OCI-LY3 (cell line): ENCODE data around the gene KLHL25.
"Not testable (repeated sequence)": the region's sequence is repeated elsewhere in the genome, so short reads cannot be mapped to it uniquely, and the experiment has no call there.

Experiments
- H2AFZ ChIP-seq: fragments of 200-600, 300-600 bp; shearing (Covaris generic); 2 replicates; pipeline ENCODE4 v1.6.0; 2014; ENCODE audit warnings: antibody characterized with exemption, low read depth, low read length
- H3K27ac ChIP-seq: fragments of 200-600, 300-600 bp; sonication (generic); 2 replicates; pipeline ENCODE4 v1.5.1; 2014; ENCODE audit warnings: mild to moderate bottlenecking, low read length, moderate library complexity, mixed read lengths
- H3K27me3 ChIP-seq: fragments of 200-600, 300-600 bp; sonication (generic); 2 replicates; pipeline ENCODE4 v1.6.1; 2014; ENCODE audit warnings: low read depth, low read length, mixed read lengths
- H3K36me3 ChIP-seq: fragments of 200-600, 300-600 bp; sonication (generic); replicated peaks from 2 replicates; pipeline ENCODE3; 2014; ENCODE audit warnings: low read depth, low read length, mixed read lengths
- H3K4me1 ChIP-seq: fragments of 300-600, 200-600 bp; sonication (generic); 2 replicates; pipeline ENCODE4 v1.6.1; 2014; ENCODE audit warnings: low read length, mixed read lengths
- H3K4me2 ChIP-seq: fragments of 200-600, 300-600 bp; sonication (generic); 2 replicates; pipeline ENCODE4 v1.6.1; 2014; ENCODE audit warnings: low read length, mixed read lengths
- H3K4me3 ChIP-seq: fragments of 300-600, 200-600 bp; sonication (generic); 2 replicates; pipeline ENCODE4 v1.5.1; 2014; ENCODE audit warnings: antibody characterized with exemption, mild to moderate bottlenecking, low read length, moderate library complexity
- H3K79me2 ChIP-seq: fragments of 300-600, 200-600 bp; shearing (Covaris generic); 2 replicates; pipeline ENCODE4 v1.6.1; 2014; ENCODE audit warnings: mild to moderate bottlenecking, low read length, mixed read lengths
- H3K9ac ChIP-seq: fragments of 300-600, 200-600 bp; shearing (Covaris generic); 2 replicates; pipeline ENCODE4 v1.6.0; 2014; ENCODE audit warnings: mild to moderate bottlenecking, low read length, moderate library complexity
- H3K9me3 ChIP-seq: fragments of 200-600, 300-600 bp; shearing (Covaris generic); 2 replicates; pipeline ENCODE4 v1.6.1; 2014; ENCODE audit warnings: low read length, mixed read lengths; ENCODE audit not compliant: insufficient read depth
- H4K20me1 ChIP-seq: fragments of 200-600, 300-600 bp; sonication (generic); 2 replicates; pipeline ENCODE4 v1.6.1; 2016; ENCODE audit warnings: low read length, mixed read lengths; ENCODE audit not compliant: insufficient read depth
- CTCF ChIP-seq: fragments of 200-600, 300-600 bp; sonication (generic); IDR thresholded peaks from 2 replicates; pipeline ENCODE4 v1.5.1; 2014; ENCODE audit warnings: antibody characterized with exemption, low read length, low read depth
- EZH2phosphoT487 ChIP-seq: fragments of 200-600 bp; shearing (Covaris generic); IDR thresholded peaks from 2 replicates; pipeline ENCODE4 v1.6.1; 2018; ENCODE audit warnings: antibody characterized with exemption, mixed run types, low read depth

Gene KLHL25

GRCh38 chr15:85800478-85801123 lies 5.9 kb upstream of the KLHL25 start:
- no peaks in the 10 kb centered on the region for H3K79me2 ChIP-seq
- H3K27ac ChIP-seq: no peak overlapping the region
- no peak for TF ChIP-seq CTCF
- no peak for TF ChIP-seq EZH2phosphoT487
- peak overlapping the region; percentile 85 for H3K4me2 ChIP-seq
- no peaks in the 10 kb centered on the region for H4K20me1 ChIP-seq
- H2AFZ ChIP-seq: 0 out of 2 replicates have a peak overlapping the region, but pooled peaks have one; percentile 66
- no peaks in the 10 kb centered on the region for H3K9me3 ChIP-seq
- H3K36me3 ChIP-seq: no peaks in the 10 kb centered on the region
- peaks cover 3% of the 10 kb centered on the region; the same call in 1 of the 2 replicates for H3K27me3 ChIP-seq
- peaks cover 22% of the 10 kb centered on the region for H3K4me1 ChIP-seq
- H3K4me3 ChIP-seq: peak overlapping the region; percentile 64
- no peak overlapping the region for H3K9ac ChIP-seq

- H2AFZ ChIP-seq, H3K9ac ChIP-seq: not testable (repeated sequence)
Observed at GRCh38 chr15:85796371-85796770, 1.6 kb upstream of the KLHL25 start.

GRCh38 chr15:85795337-85796305 lies 896 bp upstream of the KLHL25 start:
- H3K4me1 ChIP-seq: peaks cover 24% of the 10 kb centered on the region
- H3K9me3 ChIP-seq: no peaks in the 10 kb centered on the region
- H3K9ac ChIP-seq: peak overlapping the region; percentile 70
- peak overlapping the region; percentile 97 for H2AFZ ChIP-seq
- TF ChIP-seq EZH2phosphoT487 (no peak), CTCF (no peak)
- H3K4me3 ChIP-seq: peak overlapping the region; percentile 80
- H3K27me3 ChIP-seq: peaks cover 8% of the 10 kb centered on the region
- peaks cover 25% of the 10 kb centered on the region for H4K20me1 ChIP-seq
- H3K79me2 ChIP-seq: peaks cover 22% of the 10 kb centered on the region
- no peaks in the 10 kb centered on the region for H3K36me3 ChIP-seq
- peak overlapping the region; percentile 95 for H3K4me2 ChIP-seq
- H3K27ac ChIP-seq: no peak overlapping the region

More at GRCh38 chr15:85796371-85796770, 1.6 kb upstream of the KLHL25 start:
- H3K9me3 ChIP-seq, H3K27ac ChIP-seq, H3K36me3 ChIP-seq, H3K27me3 ChIP-seq, H3K4me3 ChIP-seq, H3K4me2 ChIP-seq: not testable (repeated sequence)
- peaks cover 31% of the 10 kb centered on the region for H3K4me1 ChIP-seq
- H3K79me2 ChIP-seq: peaks cover 22% of the 10 kb centered on the region
- peaks cover 24% of the 10 kb centered on the region for H4K20me1 ChIP-seq

- Histone ChIP-seq H2AFZ (no peak overlapping the region), H3K9me3 (no peaks in the 10 kb centered on the region), H4K20me1 (peaks cover 28% of the 10 kb centered on the region), H3K27ac (0 out of 2 replicates have a peak overlapping the region, but pooled peaks have one; percentile 8), H3K36me3 (no peaks in the 10 kb centered on the region), H3K27me3 (peaks cover 8% of the 10 kb centered on the region), H3K4me2 (peak overlapping the region; percentile 91), H3K4me3 (peak overlapping the region; percentile 85), H3K9ac (peak overlapping the region; percentile 80), H3K4me1 (peaks cover 18% of the 10 kb centered on the region), H3K79me2 (peaks cover 22% of the 10 kb centered on the region)
- TF ChIP-seq EZH2phosphoT487 (no peak), CTCF (no peak)
Observed at GRCh38 chr15:85793641-85794597, 806 bp downstream of the KLHL25 start.
